Erythroblast (primary cell): ENCODE results near the gene PRF1.

Experiments
- GATA1 ChIP-seq: IDR thresholded peaks from 2 replicates; pipeline ENCODE4 v1.6.1; 2011; ENCODE audit warnings: low read depth, mild to moderate bottlenecking, control low read depth, low read length, moderate library complexity
- POLR2A ChIP-seq: IDR thresholded peaks from 2 replicates; pipeline ENCODE4 v1.6.1; 2011; ENCODE audit warnings: mild to moderate bottlenecking, low read length

- TF ChIP-seq POLR2A (no peak), GATA1 (no peak)
These were observed 1.6 kb upstream of the PRF1 start for GRCh38 chr10:70604106-70604505.
